H9 (cell line): ENCODE results near the gene ENTPD1. TPM values are rescaled to one million over a fixed set of nuclear protein-coding genes. Genes with fewer than 3 reads are reported as not detected.

Experiments
- DNase-seq: peaks from one replicate; pipeline ENCODE4 v3.0.0-alpha.2; 2017
- H2AFZ ChIP-seq: one replicate; pipeline ENCODE4 v1.6.1; 2013; ENCODE audit warnings: mild to moderate bottlenecking, low read length, control low read depth, moderate library complexity
- H2AK5ac ChIP-seq: 2 replicates; pipeline ENCODE4 v1.6.1; 2013; ENCODE audit warnings: low read length, control low read depth, mixed read lengths; ENCODE audit not compliant: insufficient read length
- H2BK120ac ChIP-seq: one replicate; pipeline ENCODE4 v1.6.1; 2013; ENCODE audit warnings: low read depth, mild to moderate bottlenecking, low read length, control low read depth, inconsistent platforms; ENCODE audit not compliant: poor library complexity, severe bottlenecking
- H2BK12ac ChIP-seq: 2 replicates; pipeline ENCODE4 v1.6.1; 2013; ENCODE audit warnings: low read length, control low read depth, mixed read lengths, low read depth; ENCODE audit not compliant: insufficient read length
- H2BK15ac ChIP-seq: 2 replicates; pipeline ENCODE4 v1.6.1; 2013; ENCODE audit warnings: low read depth, low read length, control low read depth
- H2BK20ac ChIP-seq: one replicate; pipeline ENCODE4 v1.6.1; 2013; ENCODE audit warnings: low read depth, mild to moderate bottlenecking, low read length, control low read depth, inconsistent platforms; ENCODE audit not compliant: poor library complexity, severe bottlenecking
- H2BK5ac ChIP-seq: 2 replicates; pipeline ENCODE4 v1.6.1; 2013; ENCODE audit warnings: low read length, control low read depth, mixed read lengths; ENCODE audit not compliant: insufficient read length
- H3K14ac ChIP-seq: 2 replicates; pipeline ENCODE4 v1.6.1; 2013; ENCODE audit warnings: low read length, control low read depth; ENCODE audit not compliant: insufficient read depth
- H3K18ac ChIP-seq: 2 replicates; pipeline ENCODE4 v1.6.1; 2013; ENCODE audit warnings: low read depth, mild to moderate bottlenecking, mixed read lengths, low read length, control low read depth; ENCODE audit not compliant: insufficient read length
- H3K23ac ChIP-seq: 2 replicates; pipeline ENCODE4 v1.6.1; 2013; ENCODE audit warnings: low read length, control low read depth, mixed read lengths, low read depth; ENCODE audit not compliant: insufficient read length
- H3K23me2 ChIP-seq: 2 replicates; pipeline ENCODE4 v1.6.1; 2013; ENCODE audit warnings: low read depth, mild to moderate bottlenecking, mixed read lengths, low read length, control low read depth; ENCODE audit not compliant: insufficient read length, poor library complexity, severe bottlenecking
- H3K27ac ChIP-seq: 2 replicates; pipeline ENCODE4 v1.5.1; 2013; ENCODE audit warnings: low read length, control low read depth, mixed read lengths, low read depth; ENCODE audit not compliant: insufficient read length
- H3K27me3 ChIP-seq: 2 replicates; pipeline ENCODE4 v1.6.1; 2013; ENCODE audit warnings: low read length, control low read depth, inconsistent platforms; ENCODE audit not compliant: insufficient read depth
- H3K4ac ChIP-seq: 2 replicates; pipeline ENCODE4 v1.6.1; 2013; ENCODE audit warnings: low read depth, mild to moderate bottlenecking, control low read depth, inconsistent platforms, low read length, moderate library complexity
- H3K4me1 ChIP-seq: 2 replicates; pipeline ENCODE4 v1.6.1; 2013; ENCODE audit warnings: low read length, control low read depth, inconsistent platforms; ENCODE audit not compliant: insufficient read depth
- H3K4me2 ChIP-seq: 2 replicates; pipeline ENCODE4 v1.6.1; 2013; ENCODE audit warnings: low read length, control low read depth, mixed read lengths; ENCODE audit not compliant: insufficient read length, insufficient read depth
- H3K56ac ChIP-seq: 2 replicates; pipeline ENCODE4 v1.6.1; 2013; ENCODE audit warnings: low read depth, mild to moderate bottlenecking, mixed read lengths, low read length, control low read depth; ENCODE audit not compliant: insufficient read length
- H3K79me1 ChIP-seq: 2 replicates; pipeline ENCODE4 v1.6.1; 2013; ENCODE audit warnings: low read depth, mild to moderate bottlenecking, moderate library complexity, low read length, control low read depth, inconsistent platforms; ENCODE audit not compliant: insufficient read depth, poor library complexity, severe bottlenecking
- H3K79me2 ChIP-seq: 2 replicates; pipeline ENCODE4 v1.6.1; 2013; ENCODE audit warnings: low read length, control low read depth, inconsistent platforms; ENCODE audit not compliant: insufficient read depth
- H3K9ac ChIP-seq: 2 replicates; pipeline ENCODE4 v1.6.1; 2013; ENCODE audit warnings: low read length, control low read depth, mixed read lengths; ENCODE audit not compliant: insufficient read length; ENCODE audit errors: extremely low read depth
- H3K9me3 ChIP-seq: one replicate; pipeline ENCODE4 v1.6.1; 2013; ENCODE audit warnings: low read depth, low read length, inconsistent platforms; ENCODE audit not compliant: control insufficient read depth
- H3T11ph ChIP-seq: one replicate; pipeline ENCODE4 v1.6.1; 2013; ENCODE audit warnings: mild to moderate bottlenecking, low read length, control low read depth, inconsistent platforms
- H4K20me1 ChIP-seq: one replicate; pipeline ENCODE4 v1.6.1; 2013; ENCODE audit not compliant: control insufficient read depth, insufficient read length, insufficient read depth
- H4K5ac ChIP-seq: 2 replicates; pipeline ENCODE4 v1.6.1; 2013; ENCODE audit warnings: low read depth, mild to moderate bottlenecking, mixed read lengths, low read length, control low read depth; ENCODE audit not compliant: insufficient read length
- H4K8ac ChIP-seq: replicated peaks from 2 replicates; pipeline ENCODE4 v1.6.1; 2013; ENCODE audit warnings: low read length, control low read depth, mixed read lengths, low read depth; ENCODE audit not compliant: insufficient read length
- H4K91ac ChIP-seq: 2 replicates; pipeline ENCODE4 v1.6.1; 2013; ENCODE audit warnings: low read depth, mild to moderate bottlenecking, moderate library complexity, mixed read lengths, low read length, control low read depth; ENCODE audit not compliant: insufficient read length
- H3K27ac Mint-ChIP-seq, 3 experiments: 2 replicates in 2 of 3; 3 replicates in 1 of 3; pipeline ENCODE4 v1.8.0; 2020 to 2021; ENCODE audit warnings: mixed read lengths in 3 of 3, mild to moderate bottlenecking in 1 of 3, moderate library complexity in 1 of 3
- H3K27me3 Mint-ChIP-seq: 2 replicates; pipeline ENCODE4 v1.8.0; 2021; ENCODE audit warnings: low read depth, mild to moderate bottlenecking, moderate library complexity, mixed read lengths
- H3K36me3 Mint-ChIP-seq, 3 experiments: 2 replicates in 2 of 3; 3 replicates in 1 of 3; pipeline ENCODE4 v1.8.0; 2020 to 2021; ENCODE audit warnings: low read depth in 3 of 3, mixed read lengths in 3 of 3; ENCODE audit not compliant: insufficient read depth in 1 of 3
- H3K4me1 Mint-ChIP-seq, 2 experiments: 2 replicates each; pipeline ENCODE4 v1.8.0; 2020; ENCODE audit warnings: mixed read lengths in 2 of 2
- H3K4me3 Mint-ChIP-seq, 2 experiments: 2 replicates in 1 of 2; 3 replicates in 1 of 2; pipeline ENCODE4 v1.8.0; 2020 to 2021; ENCODE audit warnings: mild to moderate bottlenecking in 2 of 2, mixed read lengths in 2 of 2, moderate library complexity in 1 of 2
- H3K9me3 Mint-ChIP-seq, 2 experiments: 2 replicates in 1 of 2; 3 replicates in 1 of 2; pipeline ENCODE4 v1.8.0; 2020; ENCODE audit warnings: mild to moderate bottlenecking in 2 of 2, mixed read lengths in 2 of 2, moderate library complexity in 1 of 2
- WGBS: extraction: QIAGEN DNeasy Blood & Tissue Kit; methylation state at CpG from one replicate; pipeline ENCODE4 v1.1.7; 2013; ENCODE audit warnings: missing lambda C conversion rate, low lambda C conversion rate, mixed read lengths; ENCODE audit not compliant: insufficient read length; ENCODE audit errors: extremely low coverage; 5-methylcytosine and 5-hydroxymethylcytosine counted together
- total RNA-seq: library from RNA; stranded (reverse); gene quantifications from 2 replicates; pipeline ENCODE4 v1.2.1, GENCODE V29; 2021
- TF ChIP-seq, protein P1 (sequence below): fragments of 200-600 bp; sonication (generic); conservative IDR thresholded peaks from 3 replicates; pipeline ENCODE4 v1.8.0; 2021; ENCODE audit warnings: antibody characterized with exemption, mild to moderate bottlenecking

Gene ENTPD1
- total RNA-seq, 1 experiment from 2014 or later = 1.9 TPM

- Histone ChIP-seq H3K79me1 (no peaks in the 10 kb centered on the region), H2BK12ac (no peak overlapping the region), H3K9me3 (no peaks in the 10 kb centered on the region), H3K23ac (no peak overlapping the region), H3K9ac (no peak overlapping the region), H4K91ac (no peak overlapping the region), H3K14ac (no peak overlapping the region), H3T11ph (no peak overlapping the region), H3K27me3 (no peaks in the 10 kb centered on the region), H3K4me2 (no peak overlapping the region), H3K4me1 (no peaks in the 10 kb centered on the region), H2BK120ac (no peak overlapping the region), H3K27ac (no peak overlapping the region), H3K79me2 (no peaks in the 10 kb centered on the region), H2BK5ac (no peak overlapping the region), H3K23me2 (no peaks in the 10 kb centered on the region), H3K4ac (no peak overlapping the region), H4K5ac (no peak overlapping the region), H3K56ac (no peak overlapping the region), H4K20me1 (no peaks in the 10 kb centered on the region), H2BK20ac (no peak overlapping the region), H4K8ac (no peak overlapping the region), H2AK5ac (no peak overlapping the region), H2BK15ac (no peak overlapping the region), H2AFZ (no peak overlapping the region), H3K18ac (no peak overlapping the region)
- H3K4me1 Mint-ChIP-seq = no peaks in the 10 kb centered on the region
- H3K27me3 Mint-ChIP-seq = no peaks in the 10 kb centered on the region
- no peaks in the 10 kb centered on the region for H3K9me3 Mint-ChIP-seq
- DNase-seq = no peak
- H3K27ac Mint-ChIP-seq = no peak overlapping the region
- H3K4me3 Mint-ChIP-seq = no peak overlapping the region
- peaks cover 0 to 10% (median 2%) of the 10 kb centered on the region in 3 experiments; a peak in 4 of 7 replicates for H3K36me3 Mint-ChIP-seq
- TF ChIP-seq, protein P1, sequence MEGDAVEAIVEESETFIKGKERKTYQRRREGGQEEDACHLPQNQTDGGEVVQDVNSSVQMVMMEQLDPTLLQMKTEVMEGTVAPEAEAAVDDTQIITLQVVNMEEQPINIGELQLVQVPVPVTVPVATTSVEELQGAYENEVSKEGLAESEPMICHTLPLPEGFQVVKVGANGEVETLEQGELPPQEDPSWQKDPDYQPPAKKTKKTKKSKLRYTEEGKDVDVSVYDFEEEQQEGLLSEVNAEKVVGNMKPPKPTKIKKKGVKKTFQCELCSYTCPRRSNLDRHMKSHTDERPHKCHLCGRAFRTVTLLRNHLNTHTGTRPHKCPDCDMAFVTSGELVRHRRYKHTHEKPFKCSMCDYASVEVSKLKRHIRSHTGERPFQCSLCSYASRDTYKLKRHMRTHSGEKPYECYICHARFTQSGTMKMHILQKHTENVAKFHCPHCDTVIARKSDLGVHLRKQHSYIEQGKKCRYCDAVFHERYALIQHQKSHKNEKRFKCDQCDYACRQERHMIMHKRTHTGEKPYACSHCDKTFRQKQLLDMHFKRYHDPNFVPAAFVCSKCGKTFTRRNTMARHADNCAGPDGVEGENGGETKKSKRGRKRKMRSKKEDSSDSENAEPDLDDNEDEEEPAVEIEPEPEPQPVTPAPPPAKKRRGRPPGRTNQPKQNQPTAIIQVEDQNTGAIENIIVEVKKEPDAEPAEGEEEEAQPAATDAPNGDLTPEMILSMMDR = no peak
- no CpG with 5 or more reads among the region's 2 CpGs for WGBS
Measured at GRCh38 chr10:95889830-95890229, 133.9 kb downstream of the ENTPD1 start.
